ENCODE data around the gene SALL1.

GRCh38 chr16:51154271-51155171 is 3.5 kb upstream of the SALL1 start:
- TF ChIP-seq EZH2phosphoT487 (IDR thresholded peaks at IDR 0.05; ENCODE audit: borderline replicate concordance, low read length) (no peak), CTCF (conservative IDR thresholded peaks at IDR 0.05; ENCODE audit: low read depth, low read length) (no peak)

All from PC-3 (cell line).